CD4-positive, CD25-positive, alpha-beta regulatory T cell (primary cell): ENCODE data around the gene ZFPM1. TPM values are rescaled to one million over a fixed set of nuclear protein-coding genes. Genes with fewer than 3 reads are reported as not detected.
A peak's percentile ranks its signal among the peaks of the same experiment; 100 is the strongest.

ENCODE experiments used
- ATAC-seq, 2 donors: fragments of 150-1000 bp; cut with Tn5 transposase; one replicate each; pipeline ENCODE4 v1.10.0; 2021; ENCODE audit warnings: low read depth in 2 of 2, moderate number of reproducible peaks in 2 of 2, moderate library complexity in 1 of 2
- DNase-seq, 3 donors: peaks; one replicate each; pipeline versions ENCODE4 v3.0.0 to v3.0.0-alpha.2; 2012 to 2022; ENCODE audit warnings: mixed read lengths in 1 of 3
- H3K27ac ChIP-seq: one replicate; pipeline ENCODE4 v1.7.0; 2013; ENCODE audit warnings: mild to moderate bottlenecking, low read length; ENCODE audit not compliant: insufficient read depth, poor library complexity, severe bottlenecking
- H3K27me3 ChIP-seq: one replicate; pipeline ENCODE4 v1.7.0; 2013; ENCODE audit warnings: low read length; ENCODE audit not compliant: control insufficient read depth, insufficient read depth
- H3K36me3 ChIP-seq: one replicate; pipeline ENCODE4 v1.7.0; 2013; ENCODE audit warnings: mild to moderate bottlenecking, low read length, moderate library complexity; ENCODE audit not compliant: control insufficient read depth, insufficient read depth
- H3K4me1 ChIP-seq: 2 replicates; pipeline ENCODE4 v1.7.0; 2013; ENCODE audit warnings: mild to moderate bottlenecking, low read length; ENCODE audit not compliant: insufficient read depth, control insufficient read depth, poor library complexity, severe bottlenecking
- H3K4me3 ChIP-seq: one replicate; pipeline ENCODE4 v1.7.0; 2013; ENCODE audit warnings: low read depth, mild to moderate bottlenecking, low read length, moderate library complexity
- H3K9me3 ChIP-seq, 2 experiments: 1 replicate in 1 of 2; 2 replicates in 1 of 2; pipeline ENCODE4 v1.7.0; 2013; ENCODE audit warnings: low read length in 2 of 2, mild to moderate bottlenecking in 1 of 2, moderate library complexity in 1 of 2; ENCODE audit not compliant: control insufficient read depth in 2 of 2
- H3K27ac Mint-ChIP-seq, 3 donors: one replicate each; pipeline ENCODE4 v1.8.0; 2020 to 2022; ENCODE audit warnings: mild to moderate bottlenecking in 3 of 3, mixed read lengths in 3 of 3, moderate library complexity in 2 of 3
- H3K27me3 Mint-ChIP-seq: one replicate; pipeline ENCODE4 v1.8.0; 2022; ENCODE audit warnings: mild to moderate bottlenecking, mixed read lengths
- H3K36me3 Mint-ChIP-seq: one replicate; pipeline ENCODE4 v1.8.0; 2020; ENCODE audit warnings: mixed read lengths
- H3K4me1 Mint-ChIP-seq, 4 donors: one replicate each; pipeline ENCODE4 v1.8.0; 2020 to 2022; ENCODE audit warnings: mixed read lengths in 4 of 4, mild to moderate bottlenecking in 1 of 4
- H3K4me3 Mint-ChIP-seq, 4 donors: one replicate each; pipeline ENCODE4 v1.8.0; 2020 to 2022; ENCODE audit warnings: mild to moderate bottlenecking in 4 of 4, mixed read lengths in 4 of 4, moderate library complexity in 3 of 4
- H3K9me3 Mint-ChIP-seq, 7 donors: one replicate each; pipeline ENCODE4 v1.8.0; 2020 to 2022; ENCODE audit warnings: mixed read lengths in 7 of 7, mild to moderate bottlenecking in 3 of 7, moderate library complexity in 2 of 7
- polyA plus RNA-seq, 4 donors: library from polyadenylated mRNA; unstranded; fragments of 300-500 nt; fragmentation: Illumina TruSeq; gene quantifications; one replicate each; pipeline ENCODE4 v1.2.3, GENCODE V29; 2021
- total RNA-seq: library from RNA; stranded (reverse); gene quantifications from one replicate; pipeline ENCODE4 v1.2.3, GENCODE V29; 2022

Gene ZFPM1
- total and polyA plus RNA-seq, 5 donors from 2014 or later: 0.07 to 30.2 (median 0.16) TPM

- no peaks in the 10 kb centered on the region for H3K36me3 ChIP-seq
- ATAC-seq: peak in 1 of 2 donors; percentile 5
- peak overlapping the region; percentile 92 to 97 (median 93) for H3K27ac Mint-ChIP-seq
- H3K9me3 ChIP-seq: no peaks in the 10 kb centered on the region
- H3K4me3 ChIP-seq: peak overlapping the region; percentile 61
- peak overlapping the region; percentile 87 for H3K27ac ChIP-seq
- peak; percentile 59 to 81 (median 59) for DNase-seq
- H3K4me3 Mint-ChIP-seq: peak overlapping the region; percentile 84 to 98 (median 95)
- H3K27me3 Mint-ChIP-seq: no peaks in the 10 kb centered on the region
- no peaks in the 10 kb centered on the region for H3K9me3 Mint-ChIP-seq
- H3K36me3 Mint-ChIP-seq: no peaks in the 10 kb centered on the region
- H3K4me1 ChIP-seq: peaks cover 67% of the 10 kb centered on the region
- H3K27me3 ChIP-seq: no peaks in the 10 kb centered on the region
- peaks cover 4 to 53% (median 23%) of the 10 kb centered on the region in 4 donors for H3K4me1 Mint-ChIP-seq
Observed at GRCh38 chr16:88455610-88456355, 2.7 kb downstream of the ZFPM1 start.

GRCh38 chr16:88456356-88457292, 3.5 kb downstream of the ZFPM1 start:
- Histone ChIP-seq H3K4me1 (peaks cover 72% of the 10 kb centered on the region), H3K4me3 (peak overlapping the region; percentile 61), H3K27ac (peak overlapping the region; percentile 87), H3K36me3 (no peaks in the 10 kb centered on the region), H3K9me3 (no peaks in the 10 kb centered on the region), H3K27me3 (no peaks in the 10 kb centered on the region)
- H3K36me3 Mint-ChIP-seq: no peaks in the 10 kb centered on the region
- peak overlapping the region; percentile 92 to 97 (median 93) for H3K27ac Mint-ChIP-seq
- no peaks in the 10 kb centered on the region for H3K27me3 Mint-ChIP-seq
- H3K4me3 Mint-ChIP-seq: peak overlapping the region; percentile 84 to 98 (median 90)
- ATAC-seq (peak; percentile 18 to 23), DNase-seq (peak; percentile 49 to 72 (median 51))
- no peaks in the 10 kb centered on the region for H3K9me3 Mint-ChIP-seq
- peaks cover 4 to 56% (median 26%) of the 10 kb centered on the region in 4 donors for H3K4me1 Mint-ChIP-seq

- no peaks in the 10 kb centered on the region for H3K9me3 ChIP-seq
- peaks cover 4 to 62% (median 25%) of the 10 kb centered on the region in 4 donors for H3K4me1 Mint-ChIP-seq
Observed at GRCh38 chr16:88458039-88458772, 5.1 kb downstream of the ZFPM1 start.

GRCh38 chr16:88458773-88459235, 5.7 kb downstream of the ZFPM1 start:
- H3K4me3 Mint-ChIP-seq: peak overlapping the region in 3 of 4 donors; percentile 29 to 80 (median 68)
- peak overlapping the region; percentile 14 for H3K27ac ChIP-seq
- H3K27me3 ChIP-seq: no peaks in the 10 kb centered on the region
- H3K4me1 ChIP-seq: peaks cover 81% of the 10 kb centered on the region
- H3K27ac Mint-ChIP-seq: peak overlapping the region in 2 of 3 donors; percentile 76 to 92
- no peaks in the 10 kb centered on the region for H3K27me3 Mint-ChIP-seq
- H3K36me3 ChIP-seq: no peaks in the 10 kb centered on the region
- H3K4me3 ChIP-seq: no peak overlapping the region
- H3K4me1 Mint-ChIP-seq: peaks cover 4 to 68% (median 25%) of the 10 kb centered on the region in 4 donors
- H3K36me3 Mint-ChIP-seq: no peaks in the 10 kb centered on the region
- DNase-seq: no peak
- no peak for ATAC-seq
- no peaks in the 10 kb centered on the region for H3K9me3 ChIP-seq
- H3K9me3 Mint-ChIP-seq: peaks cover 0 to 2% (median 0%) of the 10 kb centered on the region in 7 donors

More at GRCh38 chr16:88458039-88458772, 5.1 kb downstream of the ZFPM1 start:
- Mint-ChIP-seq H3K27ac (peak overlapping the region in 1 of 3 donors; percentile 97), H3K27me3 (no peaks in the 10 kb centered on the region), H3K9me3 (peaks cover 0 to 2% (median 0%) of the 10 kb centered on the region in 7 donors), H3K36me3 (no peaks in the 10 kb centered on the region), H3K4me3 (peak overlapping the region in 3 of 4 donors; percentile 84 to 98 (median 92))
- no peak overlapping the region for H3K4me3 ChIP-seq
- no peaks in the 10 kb centered on the region for H3K36me3 ChIP-seq
- ATAC-seq: no peak
- H3K27ac ChIP-seq: peak overlapping the region; percentile 87
- H3K4me1 ChIP-seq: peaks cover 76% of the 10 kb centered on the region
- no peak for DNase-seq
- H3K27me3 ChIP-seq: no peaks in the 10 kb centered on the region

- Mint-ChIP-seq H3K4me3 (peak overlapping the region; percentile 29 to 80 (median 64)), H3K27ac (peak overlapping the region in 2 of 3 donors; percentile 76 to 92)
Observed at GRCh38 chr16:88459366-88460073, 6.4 kb downstream of the ZFPM1 start.

GRCh38 chr16:88460496-88461330, 7.6 kb downstream of the ZFPM1 start:
- peak overlapping the region in 2 of 3 donors; percentile 25 to 71 for H3K27ac Mint-ChIP-seq
- H3K4me1 Mint-ChIP-seq: peaks cover 4 to 87% (median 34%) of the 10 kb centered on the region in 4 donors
- peaks cover 92% of the 10 kb centered on the region for H3K4me1 ChIP-seq
- no peaks in the 10 kb centered on the region for H3K36me3 ChIP-seq
- H3K4me3 Mint-ChIP-seq: peak overlapping the region in 2 of 4 donors; percentile 54 to 74
- ATAC-seq (no peak), DNase-seq (no peak)
- H3K27me3 Mint-ChIP-seq: no peaks in the 10 kb centered on the region
- peak overlapping the region; percentile 23 for H3K27ac ChIP-seq
- no peaks in the 10 kb centered on the region for H3K36me3 Mint-ChIP-seq
- peaks cover 0 to 2% (median 0%) of the 10 kb centered on the region in 7 donors for H3K9me3 Mint-ChIP-seq
- H3K27me3 ChIP-seq: no peaks in the 10 kb centered on the region
- no peaks in the 10 kb centered on the region for H3K9me3 ChIP-seq
- H3K4me3 ChIP-seq: no peak overlapping the region

More at GRCh38 chr16:88459366-88460073, 6.4 kb downstream of the ZFPM1 start:
- H3K4me1 Mint-ChIP-seq: peaks cover 4 to 75% (median 28%) of the 10 kb centered on the region in 4 donors
- H3K4me1 ChIP-seq: peaks cover 88% of the 10 kb centered on the region
- ATAC-seq: no peak
- no peak for DNase-seq
- peaks cover 0 to 2% (median 0%) of the 10 kb centered on the region in 7 donors for H3K9me3 Mint-ChIP-seq
- H3K27me3 Mint-ChIP-seq: no peaks in the 10 kb centered on the region
- H3K27ac ChIP-seq: peak overlapping the region; percentile 23
- no peaks in the 10 kb centered on the region for H3K36me3 Mint-ChIP-seq
- no peaks in the 10 kb centered on the region for H3K36me3 ChIP-seq
- H3K27me3 ChIP-seq: no peaks in the 10 kb centered on the region
- H3K9me3 ChIP-seq: no peaks in the 10 kb centered on the region
- H3K4me3 ChIP-seq: no peak overlapping the region
